HEK293 (cell line): ENCODE data around the gene SLCO1B1.

ENCODE experiments used
- ZNF416 ChIP-seq: fragments of 450-650 bp; formaldehyde crosslinking; IDR thresholded peaks from 2 replicates; pipeline ENCODE4 v1.5.1; 2016; ENCODE audit warnings: missing biosample characterization, missing genetic modification characterization
- TF ChIP-seq, protein P1 (sequence below): fragments of 450-650 bp; formaldehyde crosslinking; IDR thresholded peaks from 2 replicates; pipeline ENCODE4 v1.5.1; 2016; ENCODE audit warnings: missing biosample characterization, missing genetic modification characterization
- TF ChIP-seq, protein P2 (sequence below): fragments of 450-650 bp; formaldehyde crosslinking; IDR thresholded peaks from 2 replicates; pipeline ENCODE4 v1.5.1; 2016; ENCODE audit warnings: missing biosample characterization, missing genetic modification characterization

DNA sequence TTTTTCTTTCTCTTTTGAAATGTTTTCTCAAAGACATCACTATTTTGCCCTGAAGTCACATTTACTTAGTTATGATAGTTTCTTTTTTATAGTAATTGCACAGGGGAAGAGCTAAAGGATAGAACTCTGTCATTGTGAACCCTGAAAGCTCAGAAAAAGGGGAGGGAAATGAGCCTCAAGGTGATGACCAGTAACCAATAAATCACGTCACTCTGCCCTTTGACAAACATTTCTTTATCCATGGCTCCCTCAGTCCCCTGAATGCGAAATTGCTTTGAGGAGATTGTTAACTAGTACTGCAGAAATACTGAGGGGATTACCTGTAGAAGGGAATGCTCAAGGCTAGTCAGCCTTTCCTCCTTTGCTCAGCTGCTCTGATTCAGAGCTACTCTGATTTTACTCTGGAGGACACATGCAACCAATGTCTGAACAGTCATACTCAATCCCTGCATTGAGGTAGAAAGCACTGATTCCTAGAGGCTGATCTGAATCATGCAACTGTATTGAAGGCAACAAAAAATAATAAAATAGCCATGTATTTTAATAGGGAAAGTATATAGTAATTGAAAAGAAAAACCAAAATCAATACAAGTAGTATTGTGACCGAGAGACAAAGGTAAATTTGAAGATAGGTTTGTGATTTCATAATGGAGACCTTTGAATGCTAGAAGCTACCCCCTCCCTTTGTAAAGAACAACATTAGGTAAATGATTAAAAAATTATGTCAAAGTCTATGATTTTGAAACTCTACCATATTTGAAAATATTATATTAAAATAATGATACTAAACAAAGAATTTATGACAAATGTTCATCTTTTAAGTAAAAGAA lies 24.7 kb downstream of the SLCO1B1 start:
- TF ChIP-seq, protein P1, sequence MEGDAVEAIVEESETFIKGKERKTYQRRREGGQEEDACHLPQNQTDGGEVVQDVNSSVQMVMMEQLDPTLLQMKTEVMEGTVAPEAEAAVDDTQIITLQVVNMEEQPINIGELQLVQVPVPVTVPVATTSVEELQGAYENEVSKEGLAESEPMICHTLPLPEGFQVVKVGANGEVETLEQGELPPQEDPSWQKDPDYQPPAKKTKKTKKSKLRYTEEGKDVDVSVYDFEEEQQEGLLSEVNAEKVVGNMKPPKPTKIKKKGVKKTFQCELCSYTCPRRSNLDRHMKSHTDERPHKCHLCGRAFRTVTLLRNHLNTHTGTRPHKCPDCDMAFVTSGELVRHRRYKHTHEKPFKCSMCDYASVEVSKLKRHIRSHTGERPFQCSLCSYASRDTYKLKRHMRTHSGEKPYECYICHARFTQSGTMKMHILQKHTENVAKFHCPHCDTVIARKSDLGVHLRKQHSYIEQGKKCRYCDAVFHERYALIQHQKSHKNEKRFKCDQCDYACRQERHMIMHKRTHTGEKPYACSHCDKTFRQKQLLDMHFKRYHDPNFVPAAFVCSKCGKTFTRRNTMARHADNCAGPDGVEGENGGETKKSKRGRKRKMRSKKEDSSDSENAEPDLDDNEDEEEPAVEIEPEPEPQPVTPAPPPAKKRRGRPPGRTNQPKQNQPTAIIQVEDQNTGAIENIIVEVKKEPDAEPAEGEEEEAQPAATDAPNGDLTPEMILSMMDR (tag by site-specific recombination), result no peak
- TF ChIP-seq ZNF416 (tag by site-specific recombination), result no peak
- TF ChIP-seq, protein P2, sequence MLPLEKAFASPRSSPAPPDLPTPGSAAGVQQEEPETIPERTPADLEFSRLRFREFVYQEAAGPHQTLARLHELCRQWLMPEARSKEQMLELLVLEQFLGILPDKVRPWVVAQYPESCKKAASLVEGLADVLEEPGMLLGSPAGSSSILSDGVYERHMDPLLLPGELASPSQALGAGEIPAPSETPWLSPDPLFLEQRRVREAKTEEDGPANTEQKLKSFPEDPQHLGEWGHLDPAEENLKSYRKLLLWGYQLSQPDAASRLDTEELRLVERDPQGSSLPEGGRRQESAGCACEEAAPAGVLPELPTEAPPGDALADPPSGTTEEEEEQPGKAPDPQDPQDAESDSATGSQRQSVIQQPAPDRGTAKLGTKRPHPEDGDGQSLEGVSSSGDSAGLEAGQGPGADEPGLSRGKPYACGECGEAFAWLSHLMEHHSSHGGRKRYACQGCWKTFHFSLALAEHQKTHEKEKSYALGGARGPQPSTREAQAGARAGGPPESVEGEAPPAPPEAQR, result no peak
